GM23338 (cell line): ENCODE measurements around the gene SCRT2. TPM values are rescaled to one million over a fixed set of nuclear protein-coding genes. Genes with fewer than 3 reads are reported as not detected.

Source experiments
- ATAC-seq: fragments of 200-7000 bp; cut with Tn5 transposase; 3 replicates; pipeline ENCODE4 v1.9.1; 2020
- DNase-seq: peaks from one replicate; pipeline ENCODE4 v3.0.0-alpha.2; 2015; ENCODE audit warnings: low spot score
- H2AFZ ChIP-seq: fragments of 200-600 bp; sonication (generic); 2 replicates; pipeline ENCODE4 v1.8.0; 2016; ENCODE audit warnings: antibody characterized with exemption, mild to moderate bottlenecking, moderate library complexity
- H3F3A ChIP-seq: fragments of 200-600 bp; sonication (generic); replicated peaks from 2 replicates; pipeline ENCODE4 v1.8.0; 2017; ENCODE audit warnings: antibody characterized with exemption, mixed run types, low read depth
- H3K27ac ChIP-seq: fragments of 200-600 bp; sonication (generic); 2 replicates; pipeline ENCODE4 v1.6.1; 2016; ENCODE audit warnings: low read depth
- H3K27me3 ChIP-seq: fragments of 200-600 bp; sonication (generic); 2 replicates; pipeline ENCODE4 v1.8.0; 2016; ENCODE audit warnings: mild to moderate bottlenecking, mixed run types, moderate library complexity; ENCODE audit not compliant: insufficient read depth
- H3K36me3 ChIP-seq: fragments of 200-600 bp; sonication (generic); 2 replicates; pipeline ENCODE4 v1.8.0; 2016; ENCODE audit warnings: mild to moderate bottlenecking; ENCODE audit not compliant: insufficient read depth
- H3K4me1 ChIP-seq: fragments of 200-600 bp; sonication (generic); 2 replicates; pipeline ENCODE4 v1.8.0; 2016; ENCODE audit warnings: mild to moderate bottlenecking, moderate library complexity; ENCODE audit not compliant: insufficient read depth
- H3K4me2 ChIP-seq: fragments of 200-600 bp; sonication (generic); 2 replicates; pipeline ENCODE4 v1.7.1; 2017; ENCODE audit warnings: mixed run types
- H3K4me3 ChIP-seq: fragments of 200-600 bp; sonication (generic); 2 replicates; pipeline ENCODE4 v1.6.1; 2016; ENCODE audit warnings: mixed run types
- H3K79me2 ChIP-seq: fragments of 200-600 bp; sonication (generic); replicated peaks from 2 replicates; pipeline ENCODE4 v1.8.0; 2017; ENCODE audit warnings: mild to moderate bottlenecking; ENCODE audit not compliant: insufficient read depth
- H3K9me2 ChIP-seq: fragments of 200-600 bp; sonication (generic); 2 replicates; pipeline ENCODE4 v1.8.0; 2017; ENCODE audit not compliant: insufficient read depth
- H4K20me1 ChIP-seq: fragments of 200-600 bp; sonication (generic); replicated peaks from 2 replicates; pipeline ENCODE4 v1.8.0; 2017; ENCODE audit warnings: mild to moderate bottlenecking; ENCODE audit not compliant: insufficient read depth
- H3K27ac Mint-ChIP-seq: 2 replicates; pipeline ENCODE4 v1.8.0; 2020; ENCODE audit warnings: inconsistent platforms, mild to moderate bottlenecking, moderate library complexity, mixed read lengths
- H3K27me3 Mint-ChIP-seq: 3 replicates; pipeline ENCODE4 v1.8.0; 2022; ENCODE audit warnings: low read depth, mild to moderate bottlenecking, moderate library complexity, mixed read lengths, inconsistent platforms; ENCODE audit not compliant: insufficient read depth, poor library complexity
- H3K36me3 Mint-ChIP-seq: 3 replicates; pipeline ENCODE4 v1.8.0; 2021; ENCODE audit warnings: low read depth, mild to moderate bottlenecking, inconsistent platforms, moderate library complexity, mixed read lengths
- H3K4me1 Mint-ChIP-seq: 3 replicates; pipeline ENCODE4 v1.8.0; 2020; ENCODE audit warnings: mild to moderate bottlenecking, inconsistent platforms, mixed read lengths
- H3K4me3 Mint-ChIP-seq: 3 replicates; pipeline ENCODE4 v1.8.0; 2021; ENCODE audit warnings: moderate library complexity, mild to moderate bottlenecking, inconsistent platforms, mixed read lengths
- H3K9me3 Mint-ChIP-seq: 3 replicates; pipeline ENCODE4 v1.8.0; 2020; ENCODE audit warnings: moderate library complexity, mild to moderate bottlenecking, inconsistent platforms, mixed read lengths
- CREB1 ChIP-seq: fragments of 250-450 bp; sonication (Bioruptor Pico); IDR thresholded peaks from 2 replicates; pipeline ENCODE4 v1.5.0; 2020; ENCODE audit warnings: low read depth, mild to moderate bottlenecking, moderate library complexity
- EZH2 ChIP-seq: fragments of 200-600 bp; sonication (generic); IDR thresholded peaks from one replicate; pipeline ENCODE4 v1.8.0; 2017; ENCODE audit warnings: antibody characterized with exemption, mild to moderate bottlenecking, low read depth; ENCODE audit not compliant: unreplicated experiment
- NANOG ChIP-seq: IDR thresholded peaks from 2 replicates; pipeline ENCODE4 v1.6.1; 2016; ENCODE audit warnings: antibody characterized with exemption, borderline replicate concordance
- ZNF114 ChIP-seq: fragments of 250-450 bp; sonication (Bioruptor Pico); IDR thresholded peaks from 2 replicates; pipeline ENCODE4 v1.5.0; 2020; ENCODE audit warnings: mild to moderate bottlenecking, moderate library complexity
- polyA plus RNA-seq: library from polyadenylated mRNA; unstranded; fragments of >200 nt; fragmentation: Nextera tagmentation; extraction: Ambion mirVana; gene quantifications from 2 replicates; pipeline ENCODE4 v1.2.1, GENCODE V29; 2016
- total RNA-seq: library from RNA; depleted of rRNA; stranded (reverse); fragments of >200 nt; shearing (Covaris generic); gene quantifications from 2 replicates; pipeline ENCODE4 v1.2.3, GENCODE V29; 2014
- TF ChIP-seq, protein P1 (sequence below): fragments of 250-450 bp; sonication (Bioruptor Pico); IDR thresholded peaks from 2 replicates; pipeline ENCODE4 v1.5.0; 2020; ENCODE audit warnings: mild to moderate bottlenecking, moderate library complexity
- TF ChIP-seq, protein P2 (sequence below): IDR thresholded peaks from 2 replicates; pipeline ENCODE4 v1.6.1; 2016; ENCODE audit warnings: antibody characterized with exemption
- TF ChIP-seq, protein P3 (sequence below), 2 experiments: fragments of 200-600 bp in 1 of 2; sonication (generic) in 1 of 2; conservative IDR thresholded peaks; 2 replicates each; pipeline versions ENCODE4 v1.5.1 to v1.6.1; 2016 to 2017; ENCODE audit warnings: antibody characterized with exemption in 2 of 2, low read depth in 2 of 2, mild to moderate bottlenecking in 2 of 2, moderate library complexity in 1 of 2
- TF ChIP-seq, protein P4 (sequence below): IDR thresholded peaks from one replicate; pipeline ENCODE4 v1.6.1; 2018; ENCODE audit warnings: antibody characterized with exemption; ENCODE audit not compliant: unreplicated experiment

Gene SCRT2
- total and polyA plus RNA-seq, 2 experiments from 2014 or later = 0.31 TPM; not detected in 1

DNA sequence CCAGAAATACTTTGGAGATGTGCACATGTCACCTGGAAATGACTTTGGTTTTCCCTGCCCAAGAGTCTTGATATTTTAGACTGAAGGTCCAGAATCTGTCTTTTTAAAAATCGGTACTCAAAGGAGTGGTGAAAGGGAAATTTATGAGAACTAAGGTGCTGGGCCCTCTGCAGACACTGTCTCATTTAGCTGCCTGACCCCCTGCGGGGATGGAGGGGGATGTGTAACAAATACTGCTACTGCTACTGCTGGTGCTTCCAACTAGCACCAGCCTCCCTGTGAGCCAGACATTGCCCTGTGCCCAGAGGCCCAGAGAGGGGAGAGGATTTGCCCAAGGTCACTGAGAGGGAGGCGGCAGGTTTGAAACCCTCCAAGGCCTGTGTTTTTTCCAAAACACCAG, 7.0 kb downstream of the SCRT2 start (continued):
- TF ChIP-seq, protein P1, sequence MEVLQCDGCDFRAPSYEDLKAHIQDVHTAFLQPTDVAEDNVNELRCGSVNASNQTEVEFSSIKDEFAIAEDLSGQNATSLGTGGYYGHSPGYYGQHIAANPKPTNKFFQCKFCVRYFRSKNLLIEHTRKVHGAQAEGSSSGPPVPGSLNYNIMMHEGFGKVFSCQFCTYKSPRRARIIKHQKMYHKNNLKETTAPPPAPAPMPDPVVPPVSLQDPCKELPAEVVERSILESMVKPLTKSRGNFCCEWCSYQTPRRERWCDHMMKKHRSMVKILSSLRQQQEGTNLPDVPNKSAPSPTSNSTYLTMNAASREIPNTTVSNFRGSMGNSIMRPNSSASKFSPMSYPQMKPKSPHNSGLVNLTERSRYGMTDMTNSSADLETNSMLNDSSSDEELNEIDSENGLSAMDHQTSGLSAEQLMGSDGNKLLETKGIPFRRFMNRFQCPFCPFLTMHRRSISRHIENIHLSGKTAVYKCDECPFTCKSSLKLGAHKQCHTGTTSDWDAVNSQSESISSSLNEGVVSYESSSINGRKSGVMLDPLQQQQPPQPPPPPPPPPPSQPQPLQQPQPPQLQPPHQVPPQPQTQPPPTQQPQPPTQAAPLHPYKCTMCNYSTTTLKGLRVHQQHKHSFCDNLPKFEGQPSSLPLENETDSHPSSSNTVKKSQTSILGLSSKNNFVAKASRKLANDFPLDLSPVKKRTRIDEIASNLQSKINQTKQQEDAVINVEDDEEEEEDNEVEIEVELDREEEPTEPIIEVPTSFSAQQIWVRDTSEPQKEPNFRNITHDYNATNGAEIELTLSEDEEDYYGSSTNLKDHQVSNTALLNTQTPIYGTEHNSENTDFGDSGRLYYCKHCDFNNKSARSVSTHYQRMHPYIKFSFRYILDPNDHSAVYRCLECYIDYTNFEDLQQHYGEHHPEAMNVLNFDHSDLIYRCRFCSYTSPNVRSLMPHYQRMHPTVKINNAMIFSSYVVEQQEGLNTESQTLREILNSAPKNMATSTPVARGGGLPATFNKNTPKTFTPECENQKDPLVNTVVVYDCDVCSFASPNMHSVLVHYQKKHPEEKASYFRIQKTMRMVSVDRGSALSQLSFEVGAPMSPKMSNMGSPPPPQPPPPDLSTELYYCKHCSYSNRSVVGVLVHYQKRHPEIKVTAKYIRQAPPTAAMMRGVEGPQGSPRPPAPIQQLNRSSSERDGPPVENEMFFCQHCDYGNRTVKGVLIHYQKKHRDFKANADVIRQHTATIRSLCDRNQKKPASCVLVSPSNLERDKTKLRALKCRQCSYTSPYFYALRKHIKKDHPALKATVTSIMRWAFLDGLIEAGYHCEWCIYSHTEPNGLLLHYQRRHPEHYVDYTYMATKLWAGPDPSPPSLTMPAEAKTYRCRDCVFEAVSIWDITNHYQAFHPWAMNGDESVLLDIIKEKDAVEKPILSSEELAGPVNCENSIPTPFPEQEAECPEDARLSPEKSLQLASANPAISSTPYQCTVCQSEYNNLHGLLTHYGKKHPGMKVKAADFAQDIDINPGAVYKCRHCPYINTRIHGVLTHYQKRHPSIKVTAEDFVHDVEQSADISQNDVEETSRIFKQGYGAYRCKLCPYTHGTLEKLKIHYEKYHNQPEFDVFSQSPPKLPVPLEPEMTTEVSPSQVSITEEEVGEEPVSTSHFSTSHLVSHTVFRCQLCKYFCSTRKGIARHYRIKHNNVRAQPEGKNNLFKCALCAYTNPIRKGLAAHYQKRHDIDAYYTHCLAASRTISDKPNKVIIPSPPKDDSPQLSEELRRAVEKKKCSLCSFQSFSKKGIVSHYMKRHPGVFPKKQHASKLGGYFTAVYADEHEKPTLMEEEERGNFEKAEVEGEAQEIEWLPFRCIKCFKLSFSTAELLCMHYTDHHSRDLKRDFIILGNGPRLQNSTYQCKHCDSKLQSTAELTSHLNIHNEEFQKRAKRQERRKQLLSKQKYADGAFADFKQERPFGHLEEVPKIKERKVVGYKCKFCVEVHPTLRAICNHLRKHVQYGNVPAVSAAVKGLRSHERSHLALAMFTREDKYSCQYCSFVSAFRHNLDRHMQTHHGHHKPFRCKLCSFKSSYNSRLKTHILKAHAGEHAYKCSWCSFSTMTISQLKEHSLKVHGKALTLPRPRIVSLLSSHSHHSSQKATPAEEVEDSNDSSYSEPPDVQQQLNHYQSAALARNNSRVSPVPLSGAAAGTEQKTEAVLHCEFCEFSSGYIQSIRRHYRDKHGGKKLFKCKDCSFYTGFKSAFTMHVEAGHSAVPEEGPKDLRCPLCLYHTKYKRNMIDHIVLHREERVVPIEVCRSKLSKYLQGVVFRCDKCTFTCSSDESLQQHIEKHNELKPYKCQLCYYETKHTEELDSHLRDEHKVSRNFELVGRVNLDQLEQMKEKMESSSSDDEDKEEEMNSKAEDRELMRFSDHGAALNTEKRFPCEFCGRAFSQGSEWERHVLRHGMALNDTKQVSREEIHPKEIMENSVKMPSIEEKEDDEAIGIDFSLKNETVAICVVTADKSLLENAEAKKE (CRISPR knock-in tag) = no peak
- TF ChIP-seq, protein P2, sequence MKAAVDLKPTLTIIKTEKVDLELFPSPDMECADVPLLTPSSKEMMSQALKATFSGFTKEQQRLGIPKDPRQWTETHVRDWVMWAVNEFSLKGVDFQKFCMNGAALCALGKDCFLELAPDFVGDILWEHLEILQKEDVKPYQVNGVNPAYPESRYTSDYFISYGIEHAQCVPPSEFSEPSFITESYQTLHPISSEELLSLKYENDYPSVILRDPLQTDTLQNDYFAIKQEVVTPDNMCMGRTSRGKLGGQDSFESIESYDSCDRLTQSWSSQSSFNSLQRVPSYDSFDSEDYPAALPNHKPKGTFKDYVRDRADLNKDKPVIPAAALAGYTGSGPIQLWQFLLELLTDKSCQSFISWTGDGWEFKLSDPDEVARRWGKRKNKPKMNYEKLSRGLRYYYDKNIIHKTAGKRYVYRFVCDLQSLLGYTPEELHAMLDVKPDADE = no peak
- TF ChIP-seq, protein P3, sequence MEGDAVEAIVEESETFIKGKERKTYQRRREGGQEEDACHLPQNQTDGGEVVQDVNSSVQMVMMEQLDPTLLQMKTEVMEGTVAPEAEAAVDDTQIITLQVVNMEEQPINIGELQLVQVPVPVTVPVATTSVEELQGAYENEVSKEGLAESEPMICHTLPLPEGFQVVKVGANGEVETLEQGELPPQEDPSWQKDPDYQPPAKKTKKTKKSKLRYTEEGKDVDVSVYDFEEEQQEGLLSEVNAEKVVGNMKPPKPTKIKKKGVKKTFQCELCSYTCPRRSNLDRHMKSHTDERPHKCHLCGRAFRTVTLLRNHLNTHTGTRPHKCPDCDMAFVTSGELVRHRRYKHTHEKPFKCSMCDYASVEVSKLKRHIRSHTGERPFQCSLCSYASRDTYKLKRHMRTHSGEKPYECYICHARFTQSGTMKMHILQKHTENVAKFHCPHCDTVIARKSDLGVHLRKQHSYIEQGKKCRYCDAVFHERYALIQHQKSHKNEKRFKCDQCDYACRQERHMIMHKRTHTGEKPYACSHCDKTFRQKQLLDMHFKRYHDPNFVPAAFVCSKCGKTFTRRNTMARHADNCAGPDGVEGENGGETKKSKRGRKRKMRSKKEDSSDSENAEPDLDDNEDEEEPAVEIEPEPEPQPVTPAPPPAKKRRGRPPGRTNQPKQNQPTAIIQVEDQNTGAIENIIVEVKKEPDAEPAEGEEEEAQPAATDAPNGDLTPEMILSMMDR (conservative IDR thresholded peaks at IDR 0.05; ENCODE audit: low read depth in 2 of 2) = no peak
- TF ChIP-seq CREB1 (no peak), ZNF114 (CRISPR knock-in tag) (no peak)

DNA sequence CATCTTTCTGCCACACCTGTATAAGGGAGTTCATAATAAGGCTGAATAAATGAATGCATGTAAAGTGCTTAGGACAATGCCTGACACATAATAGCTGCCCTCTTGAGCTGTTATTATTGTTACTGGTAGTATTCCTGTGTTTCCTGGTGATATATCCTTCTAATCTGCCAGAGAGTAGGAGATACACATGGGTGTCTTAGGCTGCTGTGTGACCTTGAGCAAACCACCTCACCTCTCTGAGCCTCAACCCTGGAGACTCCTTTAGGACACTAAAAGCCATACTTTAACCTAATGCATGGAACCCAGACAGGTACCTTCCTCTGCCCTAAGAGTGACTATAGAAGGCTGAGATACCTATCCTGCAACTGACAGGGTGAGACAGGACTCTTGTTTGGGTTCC, 7.6 kb downstream of the SCRT2 start:
- H3K36me3 Mint-ChIP-seq = no peaks in the 10 kb centered on the region
- DNase-seq (no peak), ATAC-seq (no peak)
- Histone ChIP-seq H3K4me2 (no peak overlapping the region), H2AFZ (no peak overlapping the region), H3K36me3 (no peaks in the 10 kb centered on the region; the same call in 1 of the 2 replicates), H3K9me2 (no peaks in the 10 kb centered on the region), H4K20me1 (no peaks in the 10 kb centered on the region), H3K4me3 (no peak overlapping the region), H3K27me3 (peaks cover 31% of the 10 kb centered on the region), H3F3A (peaks cover 14% of the 10 kb centered on the region), H3K4me1 (peaks cover 35% of the 10 kb centered on the region), H3K79me2 (no peaks in the 10 kb centered on the region), H3K27ac (no peak overlapping the region)
- no peak overlapping the region for H3K27ac Mint-ChIP-seq
- 0 out of 3 replicates have a peak, but pooled peaks cover 2% of the 10 kb centered on the region for H3K9me3 Mint-ChIP-seq
- peaks cover 27% of the 10 kb centered on the region for H3K27me3 Mint-ChIP-seq
- peaks cover 68% of the 10 kb centered on the region for H3K4me1 Mint-ChIP-seq
- H3K4me3 Mint-ChIP-seq = no peak overlapping the region
- no peak for TF ChIP-seq NANOG
- no peak for TF ChIP-seq ZNF114 (CRISPR knock-in tag)
- no peak for TF ChIP-seq CREB1
- TF ChIP-seq, protein P2 = no peak
- TF ChIP-seq, protein P4, sequence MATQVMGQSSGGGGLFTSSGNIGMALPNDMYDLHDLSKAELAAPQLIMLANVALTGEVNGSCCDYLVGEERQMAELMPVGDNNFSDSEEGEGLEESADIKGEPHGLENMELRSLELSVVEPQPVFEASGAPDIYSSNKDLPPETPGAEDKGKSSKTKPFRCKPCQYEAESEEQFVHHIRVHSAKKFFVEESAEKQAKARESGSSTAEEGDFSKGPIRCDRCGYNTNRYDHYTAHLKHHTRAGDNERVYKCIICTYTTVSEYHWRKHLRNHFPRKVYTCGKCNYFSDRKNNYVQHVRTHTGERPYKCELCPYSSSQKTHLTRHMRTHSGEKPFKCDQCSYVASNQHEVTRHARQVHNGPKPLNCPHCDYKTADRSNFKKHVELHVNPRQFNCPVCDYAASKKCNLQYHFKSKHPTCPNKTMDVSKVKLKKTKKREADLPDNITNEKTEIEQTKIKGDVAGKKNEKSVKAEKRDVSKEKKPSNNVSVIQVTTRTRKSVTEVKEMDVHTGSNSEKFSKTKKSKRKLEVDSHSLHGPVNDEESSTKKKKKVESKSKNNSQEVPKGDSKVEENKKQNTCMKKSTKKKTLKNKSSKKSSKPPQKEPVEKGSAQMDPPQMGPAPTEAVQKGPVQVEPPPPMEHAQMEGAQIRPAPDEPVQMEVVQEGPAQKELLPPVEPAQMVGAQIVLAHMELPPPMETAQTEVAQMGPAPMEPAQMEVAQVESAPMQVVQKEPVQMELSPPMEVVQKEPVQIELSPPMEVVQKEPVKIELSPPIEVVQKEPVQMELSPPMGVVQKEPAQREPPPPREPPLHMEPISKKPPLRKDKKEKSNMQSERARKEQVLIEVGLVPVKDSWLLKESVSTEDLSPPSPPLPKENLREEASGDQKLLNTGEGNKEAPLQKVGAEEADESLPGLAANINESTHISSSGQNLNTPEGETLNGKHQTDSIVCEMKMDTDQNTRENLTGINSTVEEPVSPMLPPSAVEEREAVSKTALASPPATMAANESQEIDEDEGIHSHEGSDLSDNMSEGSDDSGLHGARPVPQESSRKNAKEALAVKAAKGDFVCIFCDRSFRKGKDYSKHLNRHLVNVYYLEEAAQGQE = no peak
- TF ChIP-seq EZH2 = no peak
